GM19438 (cell line): ENCODE measurements around the gene RNF175.
"Not testable (repeated sequence)": the region's sequence is repeated elsewhere in the genome, so short reads cannot be mapped to it uniquely, and the experiment has no call there.

Source experiments
- ATAC-seq: cut with Tn5 transposase; IDR thresholded peaks from one replicate; pipeline ENCODE4 v1.9.1; 2021; ENCODE audit warnings: low read depth; ENCODE audit not compliant: unreplicated experiment

RNF175 gene

GRCh38 chr4:153684971-153685371, 74.9 kb downstream of the RNF175 start:
- peak; percentile 12 for ATAC-seq

DNA sequence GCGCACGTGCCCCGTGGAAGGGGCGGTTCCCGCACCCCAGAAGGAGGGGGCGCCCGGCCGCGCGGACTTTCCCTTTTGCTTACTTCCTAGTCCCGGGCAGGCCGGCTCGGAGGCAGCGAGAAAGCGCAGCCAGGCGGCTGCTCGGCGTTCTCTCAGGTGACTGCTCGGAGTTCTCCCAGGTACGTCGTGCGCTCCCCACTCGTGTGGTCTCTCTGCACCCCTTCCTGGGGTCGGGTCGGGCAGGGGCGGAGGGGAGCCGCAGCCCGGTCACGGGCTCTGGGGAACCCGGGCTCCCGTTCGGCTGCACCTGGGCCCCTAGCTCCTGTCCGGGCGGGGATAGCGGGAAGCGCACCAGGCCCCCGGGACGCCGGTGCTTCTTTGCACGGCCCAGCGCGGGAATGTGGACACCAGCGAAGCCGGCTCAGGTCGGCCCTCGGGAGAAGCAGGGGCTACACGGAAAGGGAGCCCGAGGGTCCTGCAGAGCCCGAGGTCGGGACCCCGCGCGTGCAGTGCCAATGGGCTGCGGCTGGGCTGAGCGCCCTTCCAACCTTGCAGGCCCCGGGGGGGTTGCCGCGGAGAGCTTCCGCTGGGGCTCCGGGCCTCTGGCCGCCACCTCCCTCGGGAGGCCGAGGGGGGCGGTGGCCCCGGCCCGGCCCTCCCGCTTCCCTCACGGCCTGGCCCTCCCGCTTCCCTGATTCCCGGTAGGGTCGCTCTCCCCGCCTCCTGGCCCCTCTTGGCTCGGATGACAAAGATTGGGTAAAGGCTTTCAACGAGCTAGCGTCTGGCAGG, 75.4 kb downstream of the RNF175 start, which contains the start of gene TLR2:
TLR2 (plus strand) TSS at position 99 of the 789 bp plus-strand sequence. CDS start 18,628 bp downstream, outside the sequence.
- ATAC-seq: peak; percentile 95

- no peak for ATAC-seq
These were observed 76.1 kb downstream of the RNF175 start for GRCh38 chr4:153683763-153684181.

DNA sequence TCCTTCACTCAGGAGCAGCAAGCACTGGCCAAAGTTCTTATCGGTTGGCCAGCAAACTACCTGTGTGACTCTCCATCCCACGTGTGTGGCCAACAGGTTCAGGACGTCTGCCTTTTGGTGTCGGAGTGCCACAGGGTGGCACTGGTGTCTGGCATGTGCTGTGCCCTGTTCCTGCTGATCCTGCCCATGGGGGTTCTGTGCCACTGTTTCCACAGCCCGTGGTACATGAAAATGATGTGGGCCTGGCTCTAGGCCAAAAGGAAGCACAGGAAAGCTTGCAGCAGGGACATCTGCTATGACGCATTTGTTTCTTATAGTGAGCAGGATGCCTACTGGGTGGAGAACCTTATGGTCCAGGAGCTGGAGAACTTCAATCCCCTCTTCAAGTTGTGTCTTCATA, 80.3 kb downstream of the RNF175 start:
- no peak for ATAC-seq

- ATAC-seq: no peak
These were observed 82.8 kb downstream of the RNF175 start for GRCh38 chr4:153676984-153677383.

- no peak for ATAC-seq
These were observed 83.3 kb downstream of the RNF175 start for GRCh38 chr4:153676486-153676885.

DNA sequence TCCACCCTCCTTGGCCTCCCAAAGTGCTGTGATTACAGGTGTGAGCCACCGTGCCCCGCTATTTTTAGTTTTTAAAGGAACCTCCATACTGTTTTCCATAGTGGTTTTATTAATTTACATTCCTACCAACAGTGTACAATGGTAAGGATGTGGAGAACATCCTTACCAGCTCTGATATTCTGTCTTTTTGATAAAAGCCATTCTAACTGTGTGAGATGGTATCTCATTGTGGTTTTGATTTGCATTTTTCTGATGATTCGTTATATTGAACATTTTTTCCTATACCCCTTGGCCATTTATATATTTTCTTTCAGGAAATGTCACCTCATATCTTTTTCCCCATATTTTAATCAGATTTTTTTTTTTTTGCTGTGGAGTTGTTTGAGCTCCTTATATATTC, 90.0 kb downstream of the RNF175 start:
- no peak for ATAC-seq

GRCh38 chr4:153668647-153669046, 91.2 kb downstream of the RNF175 start:
- ATAC-seq: no peak

GRCh38 chr4:153666505-153666904, 93.3 kb downstream of the RNF175 start:
- ATAC-seq: not testable (repeated sequence)

DNA sequence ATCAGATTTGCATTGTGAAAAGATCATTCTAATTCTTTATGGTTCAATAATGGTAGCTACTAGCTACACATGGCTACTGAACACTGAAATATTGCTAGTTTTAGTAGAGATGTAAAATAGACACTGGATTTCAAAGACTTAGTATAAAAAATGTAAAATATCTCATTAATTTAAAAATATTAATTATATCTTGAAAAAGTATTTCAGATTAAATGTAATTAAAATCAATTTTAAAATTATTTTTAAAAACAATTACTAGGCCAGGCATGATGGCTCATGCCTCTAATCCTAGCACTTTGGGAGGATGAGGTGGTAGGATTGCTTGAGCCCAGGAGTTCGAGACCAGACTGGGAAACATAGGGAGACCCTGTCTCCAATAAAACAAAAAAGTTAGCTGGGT, 96.2 kb downstream of the RNF175 start:
- ATAC-seq: no peak

- no peak for ATAC-seq
These were observed 97.9 kb downstream of the RNF175 start for GRCh38 chr4:153661908-153662307.

DNA sequence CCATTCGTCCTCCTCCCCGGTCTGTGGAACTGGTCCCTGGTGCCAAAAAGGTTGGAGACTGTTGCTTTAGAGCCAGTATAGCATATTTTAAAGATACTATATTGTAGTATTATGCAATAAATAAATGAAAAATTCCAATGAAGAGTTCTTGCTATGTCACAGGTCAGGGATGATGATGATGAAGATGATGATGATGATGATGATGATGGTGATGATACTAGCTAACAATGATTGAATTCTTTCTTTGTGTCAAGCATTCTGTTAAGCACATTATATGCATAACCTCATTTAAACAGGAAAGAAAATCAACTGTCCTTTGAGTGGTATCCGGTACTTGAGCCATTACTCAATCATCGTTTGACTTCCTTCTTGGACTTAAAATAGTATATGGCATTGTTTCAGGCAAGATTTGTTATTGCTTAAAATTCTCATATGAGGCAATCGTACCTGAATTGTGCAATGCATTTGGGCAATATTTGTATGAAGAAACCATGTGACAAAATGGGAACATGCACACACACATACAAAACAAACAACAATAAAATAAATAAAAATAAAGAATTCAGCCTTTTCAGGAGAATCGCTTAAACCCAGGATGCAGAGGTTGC, 98.5 kb downstream of the RNF175 start:
- ATAC-seq: no peak
